Activated naive CD4-positive, alpha-beta T cell treated with anti-CD3 and anti-CD28 coated beads, Interleukin-2, amount 50 U/mL, for 72 hours (primary cell): Measurements from ENCODE around the gene AP1AR. TPM values are rescaled to one million over a fixed set of nuclear protein-coding genes. Genes with fewer than 3 reads are reported as not detected.
"Not testable (repeated sequence)": the region's sequence is repeated elsewhere in the genome, so short reads cannot be mapped to it uniquely, and the experiment has no call there.

Source experiments
- ATAC-seq, 2 donors: fragments of 150-1000 bp; cut with Tn5 transposase; 2 replicates each; pipeline ENCODE4 v1.10.0; 2021; ENCODE audit warnings: mild to moderate bottlenecking in 2 of 2, moderate library complexity in 2 of 2
- DNase-seq, 2 donors: peaks; one replicate each; pipeline ENCODE4 v3.0.0; 2021 to 2022; ENCODE audit warnings: low spot score in 2 of 2
- H3K27ac Mint-ChIP-seq, 2 donors: one replicate each; pipeline ENCODE4 v1.8.0; 2022; ENCODE audit warnings: mild to moderate bottlenecking in 2 of 2, mixed read lengths in 2 of 2
- H3K36me3 Mint-ChIP-seq, 2 donors: one replicate each; pipeline ENCODE4 v1.8.0; 2022; ENCODE audit warnings: mixed read lengths in 2 of 2
- H3K9me3 Mint-ChIP-seq, 2 donors: one replicate each; pipeline ENCODE4 v1.8.0; 2022; ENCODE audit warnings: mixed read lengths in 2 of 2
- total RNA-seq, 2 donors: library from RNA; stranded (reverse); gene quantifications; one replicate each; pipeline ENCODE4 v1.2.3, GENCODE V29; 2022

The AP1AR gene
- total RNA-seq, 2 donors from 2014 or later = 15.0 to 19.2 TPM

DNA sequence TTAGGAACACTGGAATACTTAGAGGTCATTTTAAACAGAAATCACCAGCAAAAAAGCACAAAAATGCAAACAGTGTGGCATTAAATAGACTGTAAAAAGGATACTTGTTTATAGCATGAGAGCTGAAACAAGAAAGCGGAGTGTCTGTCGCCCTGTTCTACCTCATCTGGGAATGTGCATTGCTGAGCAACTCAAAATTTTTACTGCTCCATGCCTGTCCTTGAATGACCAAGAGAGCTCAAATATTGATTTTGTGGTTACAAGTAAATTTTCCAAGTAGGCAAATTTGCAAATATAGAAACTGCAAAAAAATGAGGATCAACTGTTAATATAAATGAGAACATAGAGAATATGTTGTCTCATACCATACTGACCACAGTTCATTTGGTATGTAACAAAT, 25.5 kb downstream of the AP1AR start:
- no peaks in the 10 kb centered on the region for H3K36me3 Mint-ChIP-seq
- ATAC-seq (no peak), DNase-seq (no peak)
- no peaks in the 10 kb centered on the region for H3K9me3 Mint-ChIP-seq
- no peak overlapping the region for H3K27ac Mint-ChIP-seq

DNA sequence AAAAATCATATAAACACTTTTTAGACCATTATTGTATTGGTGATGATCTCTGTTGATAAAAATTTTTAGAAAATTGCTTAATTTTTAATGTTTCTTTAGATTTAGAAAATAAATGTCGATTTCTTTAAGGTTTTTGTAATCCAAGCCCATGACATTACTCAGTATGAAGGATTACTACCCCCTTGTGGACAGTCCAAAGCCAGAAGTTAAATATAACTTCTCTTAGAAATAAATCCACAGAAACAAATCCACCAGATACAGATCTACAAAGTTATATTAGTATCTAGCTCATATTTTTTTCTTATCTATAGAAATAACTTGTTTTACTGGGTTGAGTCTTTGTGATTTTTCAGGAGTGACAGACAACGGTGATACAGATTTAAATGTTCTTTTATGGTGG, 35.2 kb downstream of the AP1AR start:
- no peak for ATAC-seq
- peaks cover 4 to 10% of the 10 kb centered on the region in 2 donors for H3K36me3 Mint-ChIP-seq
- H3K27ac Mint-ChIP-seq = peak overlapping the region in 1 of 2 donors; percentile 48
- no peak for DNase-seq
- H3K9me3 Mint-ChIP-seq = peaks cover 0 to 5% of the 10 kb centered on the region in 2 donors

DNA sequence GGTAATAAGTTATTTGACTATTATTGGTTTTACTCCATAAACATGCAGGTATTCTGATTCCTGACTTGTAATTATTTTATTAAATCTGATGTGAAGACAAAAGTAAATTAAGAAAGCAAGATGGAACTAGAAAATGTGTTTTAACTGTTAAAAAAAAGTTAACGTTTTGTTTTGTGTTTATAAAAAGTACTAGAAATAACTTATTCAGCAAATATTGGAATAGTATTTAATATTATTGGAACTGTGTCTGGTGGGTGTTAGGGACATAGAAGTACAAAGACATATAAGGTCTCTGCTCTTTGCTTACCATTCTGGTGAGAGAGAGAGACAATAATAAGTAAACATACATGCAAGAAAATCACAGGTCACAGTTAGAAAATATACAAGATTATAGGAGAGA, 38.5 kb downstream of the AP1AR start:
- Mint-ChIP-seq H3K27ac (peak overlapping the region in 1 of 2 donors; percentile 56), H3K36me3 (peaks cover 7 to 13% of the 10 kb centered on the region in 2 donors)
- ATAC-seq = no peak

DNA sequence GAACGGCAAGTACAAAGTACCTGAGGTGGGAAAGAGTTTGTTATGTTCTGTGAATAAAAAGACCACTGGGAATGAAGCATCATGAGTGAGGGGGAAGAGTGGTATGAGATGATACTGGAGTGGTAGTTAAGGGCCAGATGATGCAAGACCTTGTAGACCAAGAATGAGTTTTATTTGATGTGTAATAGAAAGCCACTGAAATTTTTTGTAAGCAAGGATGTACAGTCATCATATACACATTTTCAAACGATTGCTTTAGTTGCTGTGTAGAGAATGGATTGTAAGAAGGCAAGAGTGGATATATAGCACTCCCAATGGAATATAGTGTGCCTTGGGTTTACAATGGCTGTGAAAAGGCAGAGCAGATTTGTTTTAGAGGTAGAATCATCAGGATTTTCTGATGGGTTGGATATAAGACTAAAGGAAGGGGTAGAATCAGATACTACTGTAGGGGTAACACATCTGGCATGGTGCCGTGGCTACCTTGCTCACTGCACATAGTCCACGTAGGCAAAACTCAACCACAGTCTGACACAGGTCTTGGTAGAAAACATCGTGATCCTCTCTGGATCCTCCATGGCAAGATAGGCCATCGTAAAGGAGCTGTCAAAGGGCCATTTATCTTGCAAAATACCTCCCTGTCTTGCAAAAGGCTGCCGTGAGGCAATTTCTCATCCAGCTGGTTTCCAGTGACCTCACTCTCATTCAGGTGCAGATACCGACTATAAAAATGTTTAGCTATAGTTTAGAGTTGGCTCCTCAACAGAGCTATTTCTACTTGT, 39.2 kb downstream of the AP1AR start:
- ATAC-seq = peak; percentile 26 to 64
- H3K27ac Mint-ChIP-seq = peak overlapping the region; percentile 45 to 56
- H3K36me3 Mint-ChIP-seq = peaks cover 7 to 15% of the 10 kb centered on the region in 2 donors

More for the DNA sequence above, 38.5 kb downstream of the AP1AR start:
- DNase-seq = no peak
- H3K9me3 Mint-ChIP-seq = peaks cover 0 to 7% of the 10 kb centered on the region in 2 donors

DNA sequence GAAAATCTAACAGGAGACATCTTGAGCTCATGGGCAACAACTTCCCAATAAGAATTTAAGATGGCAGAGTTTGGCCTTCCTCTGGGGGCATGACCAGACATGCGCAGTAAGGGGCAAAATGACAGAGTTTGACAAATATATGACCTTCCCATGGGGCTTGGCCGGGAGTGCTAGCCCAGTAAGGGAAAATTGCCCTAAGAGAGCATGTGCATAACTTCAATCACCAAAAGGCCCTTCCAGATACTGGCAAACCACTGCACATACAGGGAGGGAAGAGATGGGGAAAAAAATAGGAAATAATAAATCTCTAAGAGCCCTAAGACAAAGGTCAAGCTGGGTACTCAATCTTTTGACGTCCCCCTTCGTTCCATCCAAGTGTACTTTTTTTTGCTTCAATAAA, 40.7 kb downstream of the AP1AR start:
- no peak for ATAC-seq
- H3K27ac Mint-ChIP-seq = peak overlapping the region in 1 of 2 donors; percentile 56

More for the DNA sequence above, 39.2 kb downstream of the AP1AR start:
- DNase-seq = no peak
- H3K9me3 Mint-ChIP-seq = peaks cover 0 to 7% of the 10 kb centered on the region in 2 donors

DNA sequence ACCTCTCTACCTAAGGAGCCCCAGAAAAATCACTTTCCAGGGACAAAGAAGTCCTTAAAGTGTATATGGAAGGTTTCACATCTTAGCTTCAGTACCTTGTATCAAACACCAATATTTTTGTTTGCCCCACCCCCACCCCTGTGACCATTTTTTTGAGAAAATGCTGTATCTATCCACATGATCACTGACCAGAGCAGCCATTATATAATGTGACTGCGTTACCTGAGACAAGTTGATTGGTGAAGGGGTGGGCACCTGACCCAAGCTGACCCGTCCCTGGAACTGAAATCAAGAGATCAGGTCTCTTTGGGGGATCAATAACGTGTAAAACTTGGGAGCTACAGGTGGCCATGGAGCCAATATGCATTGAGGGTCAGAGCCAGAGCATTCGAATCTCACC, 43.4 kb downstream of the AP1AR start:
- ATAC-seq (no peak), DNase-seq (no peak)
- H3K27ac Mint-ChIP-seq = peak overlapping the region in 1 of 2 donors; percentile 95
- peaks cover 7 to 38% of the 10 kb centered on the region in 2 donors for H3K36me3 Mint-ChIP-seq
- H3K9me3 Mint-ChIP-seq = peaks cover 0 to 7% of the 10 kb centered on the region in 2 donors

More for the DNA sequence above, 40.7 kb downstream of the AP1AR start:
- DNase-seq = no peak
- H3K9me3 Mint-ChIP-seq = peaks cover 0 to 7% of the 10 kb centered on the region in 2 donors
- peaks cover 7 to 25% of the 10 kb centered on the region in 2 donors for H3K36me3 Mint-ChIP-seq

DNA sequence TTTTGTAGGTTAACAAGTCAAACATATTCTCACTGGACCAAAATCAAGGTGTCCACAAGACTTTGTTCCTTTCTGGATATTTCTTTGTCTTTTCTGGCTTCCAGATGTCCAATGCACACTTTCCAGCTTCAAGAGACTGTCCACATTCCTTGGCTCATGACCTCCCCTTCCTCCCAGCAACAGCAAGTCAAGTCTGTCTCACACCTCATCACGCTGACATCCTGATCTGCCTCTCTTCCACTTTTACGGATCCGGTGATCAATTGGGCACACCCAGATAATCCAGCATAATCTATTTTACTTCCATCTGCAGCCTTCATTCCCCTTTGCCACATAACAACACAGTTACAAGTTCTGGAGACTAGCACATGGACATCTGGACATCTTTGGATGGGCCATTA, 44.5 kb downstream of the AP1AR start:
- Mint-ChIP-seq H3K36me3 (peaks cover 7 to 34% of the 10 kb centered on the region in 2 donors), H3K9me3 (peaks cover 0 to 7% of the 10 kb centered on the region in 2 donors), H3K27ac (no peak overlapping the region)
- no peak for ATAC-seq
- no peak for DNase-seq

DNA sequence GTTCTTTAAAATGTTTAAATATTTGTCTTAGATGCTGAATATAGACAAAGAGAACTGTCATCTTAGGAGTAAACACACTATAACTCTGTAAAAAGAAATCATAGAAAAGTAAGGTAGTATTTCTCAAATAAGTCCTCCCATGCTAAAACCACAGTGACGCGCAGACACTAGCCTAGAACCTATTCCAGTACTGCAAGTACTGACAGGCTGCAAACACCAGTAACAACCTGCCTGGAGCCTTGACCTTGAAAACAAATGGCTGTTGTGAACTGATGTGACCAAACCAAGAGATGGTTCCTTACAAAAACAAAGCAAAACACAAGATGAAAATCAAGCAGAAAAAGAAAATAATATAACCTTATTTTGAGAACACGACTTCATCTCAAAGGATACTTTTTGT, 45.6 kb downstream of the AP1AR start:
- Mint-ChIP-seq H3K27ac (peak overlapping the region in 1 of 2 donors; percentile 26), H3K9me3 (no peaks in the 10 kb centered on the region), H3K36me3 (peaks cover 0 to 37% of the 10 kb centered on the region in 2 donors)
- DNase-seq (no peak), ATAC-seq (no peak)

DNA sequence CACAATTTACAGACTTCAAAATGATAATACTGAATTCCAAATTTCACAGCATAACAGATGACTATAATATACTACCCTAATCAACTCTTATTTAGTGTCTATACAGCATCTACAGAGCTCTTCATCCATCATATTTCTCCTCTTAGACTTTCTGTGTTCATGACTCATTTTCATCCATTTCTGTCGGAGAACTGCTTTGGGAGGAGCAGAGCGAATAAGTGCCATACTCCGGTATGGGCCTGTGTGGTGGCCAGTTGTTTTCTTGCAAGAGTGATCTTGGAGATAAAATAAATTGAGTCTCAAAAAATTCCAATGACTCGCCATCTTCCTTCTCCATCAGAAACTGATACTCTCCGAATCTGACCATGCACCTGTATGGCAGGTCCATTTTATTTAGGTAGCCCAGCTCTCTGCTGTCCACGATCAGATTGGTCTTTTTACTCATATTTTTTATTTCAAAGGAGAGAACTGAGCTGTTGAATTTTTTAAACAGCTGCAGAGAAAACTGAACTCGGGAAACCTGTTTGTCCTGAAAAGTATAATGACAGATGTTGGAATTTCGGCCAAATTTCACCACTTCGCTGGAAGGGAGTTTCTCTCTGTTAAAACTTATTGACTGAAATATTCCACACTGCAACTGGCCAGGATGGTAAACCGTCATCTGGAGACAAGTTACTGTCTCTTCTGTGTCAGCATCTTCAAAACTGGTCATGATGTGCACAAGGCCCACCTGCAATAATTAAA, 46.3 kb downstream of the AP1AR start:
- DNase-seq (no peak), ATAC-seq (no peak)
- H3K9me3 Mint-ChIP-seq = no peaks in the 10 kb centered on the region
- H3K36me3 Mint-ChIP-seq = peaks cover 4 to 44% of the 10 kb centered on the region in 2 donors
- H3K27ac Mint-ChIP-seq = no peak overlapping the region

DNA sequence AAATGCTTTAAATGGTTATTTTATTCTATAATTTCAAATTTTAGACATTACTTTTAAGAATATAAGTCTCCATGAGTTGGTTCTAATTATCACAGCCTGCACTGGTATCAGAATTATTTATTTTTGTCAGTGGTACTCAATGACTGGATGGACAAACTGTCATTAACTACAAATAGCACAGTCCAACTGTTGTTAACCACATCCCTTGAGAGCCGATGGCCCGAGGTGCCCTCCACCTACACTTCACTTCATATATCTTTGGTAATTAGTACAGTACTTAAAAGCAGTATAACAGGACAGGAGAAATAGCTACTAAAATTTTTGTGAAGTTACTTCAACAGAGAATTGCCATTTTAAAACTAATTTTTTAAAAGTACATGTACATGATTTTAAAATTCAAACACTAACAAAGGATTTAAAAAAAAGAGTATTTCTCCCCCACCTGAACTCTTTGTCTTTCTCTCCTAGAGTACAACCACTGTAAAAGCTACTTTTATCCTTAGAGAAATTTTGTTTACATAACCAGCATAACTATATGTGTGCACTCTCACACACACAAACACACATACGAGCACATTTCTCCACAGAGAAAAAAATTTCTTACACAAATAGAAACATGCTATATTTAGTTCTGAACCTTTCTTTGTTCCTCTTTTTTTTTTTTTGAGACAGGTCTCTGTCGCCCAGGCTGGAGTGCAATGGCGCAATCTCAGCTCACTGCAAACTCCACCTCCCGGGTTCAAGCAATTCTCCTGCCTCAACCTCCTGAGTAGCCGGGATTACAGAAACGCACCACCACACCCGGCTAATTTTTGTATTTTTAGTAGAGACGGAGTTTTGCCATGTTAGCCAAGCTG, 47.7 kb downstream of the AP1AR start:
- DNase-seq = no peak
- peaks cover 9 to 58% of the 10 kb centered on the region in 2 donors for H3K36me3 Mint-ChIP-seq
- no peak for ATAC-seq
- no peak overlapping the region for H3K27ac Mint-ChIP-seq
- no peaks in the 10 kb centered on the region for H3K9me3 Mint-ChIP-seq

DNA sequence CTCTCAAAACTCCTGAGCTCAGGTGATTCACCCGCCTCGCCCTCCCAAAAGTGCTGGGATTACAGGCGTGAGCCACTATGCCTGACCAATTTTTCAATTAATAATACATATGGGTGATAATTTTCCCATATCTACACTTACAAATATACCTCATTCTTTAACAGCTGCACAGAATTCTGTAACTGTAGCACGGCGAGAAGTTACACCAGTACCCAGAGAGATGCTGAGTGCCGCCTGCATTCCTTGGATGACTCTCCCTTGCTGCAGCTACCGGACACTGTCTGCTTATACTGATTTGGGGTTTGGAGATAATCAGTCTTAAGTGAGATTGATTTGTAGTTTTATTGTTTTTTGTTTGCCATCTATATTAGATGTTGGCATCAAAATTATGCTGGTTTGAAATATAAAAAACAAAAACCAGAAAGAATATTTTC, 48.3 kb downstream of the AP1AR start:
- Mint-ChIP-seq H3K27ac (no peak overlapping the region), H3K9me3 (no peaks in the 10 kb centered on the region), H3K36me3 (peaks cover 14 to 64% of the 10 kb centered on the region in 2 donors)
- ATAC-seq = no peak
- no peak for DNase-seq

DNA sequence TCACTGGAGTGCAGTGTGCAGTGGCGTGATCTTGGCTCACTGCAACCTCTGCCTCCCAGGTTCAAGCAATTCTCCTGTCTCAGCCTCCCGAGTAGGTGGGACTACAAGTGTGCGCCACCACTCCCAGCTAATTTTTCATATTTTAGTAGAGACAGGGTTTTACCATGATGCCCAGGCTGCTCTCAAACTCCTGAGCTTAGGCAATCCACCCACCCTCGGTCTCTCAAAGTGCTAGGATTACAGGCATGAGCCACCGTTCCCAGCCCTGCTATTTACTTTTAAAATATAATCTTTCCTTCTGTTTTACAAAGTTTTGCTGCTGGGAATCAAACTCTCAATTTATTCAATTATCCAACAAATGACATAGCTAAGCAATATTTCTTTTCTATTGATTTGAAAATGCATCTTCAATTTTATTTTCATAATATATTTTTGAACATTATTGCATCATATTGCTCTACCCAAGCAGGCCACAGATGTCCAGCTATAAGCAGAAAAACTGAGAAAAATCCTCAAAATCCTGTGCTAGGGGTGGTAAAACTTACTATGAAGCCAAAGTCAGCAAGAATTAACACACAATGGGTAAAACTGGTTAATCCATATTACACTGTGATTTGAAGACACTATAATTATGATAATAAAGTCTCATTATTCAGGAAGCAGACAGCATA, 48.9 kb downstream of the AP1AR start:
- Mint-ChIP-seq H3K9me3 (no peaks in the 10 kb centered on the region), H3K36me3 (peaks cover 18 to 69% of the 10 kb centered on the region in 2 donors), H3K27ac (no peak overlapping the region)
- ATAC-seq (no peak), DNase-seq (no peak)

DNA sequence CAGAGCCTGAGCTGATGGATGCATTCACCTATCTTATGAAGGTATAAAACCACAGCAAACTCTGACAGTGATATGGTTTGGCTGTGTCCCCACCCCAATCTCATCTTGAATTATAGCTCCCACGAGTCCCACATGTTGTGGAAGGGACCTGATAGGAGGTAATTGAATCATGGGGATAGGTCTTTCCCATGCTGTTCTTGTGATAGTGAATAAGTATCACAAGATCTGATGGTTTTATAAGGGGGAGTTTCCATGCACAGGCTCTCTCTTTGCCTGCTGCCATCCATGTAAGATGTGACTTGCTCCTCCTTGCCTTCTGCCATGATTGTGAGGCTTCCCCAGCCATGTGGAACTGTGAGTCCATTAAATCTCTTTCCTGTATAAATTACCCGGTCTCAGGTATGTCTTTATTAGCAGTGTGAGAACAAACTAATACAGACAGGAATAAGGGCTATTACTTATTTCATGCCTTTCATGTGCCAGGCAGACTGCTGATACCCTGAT, 50.4 kb downstream of the AP1AR start:
- not testable (repeated sequence) for H3K9me3 Mint-ChIP-seq, ATAC-seq, DNase-seq
- peaks cover 26 to 69% of the 10 kb centered on the region in 2 donors for H3K36me3 Mint-ChIP-seq
- peak overlapping the region in 1 of 2 donors; percentile 16 for H3K27ac Mint-ChIP-seq

DNA sequence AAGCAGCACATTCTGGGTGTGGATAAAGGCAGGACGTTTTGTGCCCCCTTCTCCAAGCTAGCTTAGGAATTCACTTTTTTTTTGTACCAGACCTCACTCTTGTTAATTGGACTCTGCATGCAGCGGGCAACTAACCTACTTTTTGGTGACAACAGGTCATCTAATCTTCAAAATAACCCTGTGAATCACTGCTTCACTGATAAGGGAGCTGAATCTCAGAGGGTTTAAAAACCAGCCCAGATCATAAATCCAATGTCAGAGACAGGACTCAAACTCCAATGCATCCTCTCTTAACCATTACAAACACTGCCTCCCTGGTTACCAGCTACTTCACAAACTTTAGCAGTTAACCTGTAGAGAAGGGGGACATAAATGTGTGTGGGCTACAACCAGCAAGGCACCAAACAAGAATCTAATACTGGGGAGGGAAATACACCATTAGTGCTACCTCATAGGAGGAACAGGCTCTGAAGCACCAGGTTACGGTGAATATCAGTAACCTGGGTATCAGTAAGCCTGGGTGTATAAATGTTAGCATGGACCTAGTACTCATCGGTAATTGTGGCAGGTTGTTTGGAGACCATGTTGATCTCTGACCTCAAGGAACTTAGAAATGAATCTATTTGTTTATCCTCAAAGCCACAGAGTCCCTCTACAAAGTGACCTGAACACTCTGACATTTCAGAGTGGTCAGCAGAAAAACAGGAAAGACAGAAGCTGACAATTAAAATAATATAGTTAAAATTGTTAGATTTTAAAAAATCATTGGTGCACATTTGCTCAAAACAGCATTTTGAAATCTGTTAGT, 51.5 kb downstream of the AP1AR start:
- H3K36me3 Mint-ChIP-seq = peaks cover 26 to 67% of the 10 kb centered on the region in 2 donors
- no peak for ATAC-seq
- H3K27ac Mint-ChIP-seq = peak overlapping the region; percentile 21 to 81
- peaks cover 0 to 7% of the 10 kb centered on the region in 2 donors for H3K9me3 Mint-ChIP-seq
- DNase-seq = no peak

DNA sequence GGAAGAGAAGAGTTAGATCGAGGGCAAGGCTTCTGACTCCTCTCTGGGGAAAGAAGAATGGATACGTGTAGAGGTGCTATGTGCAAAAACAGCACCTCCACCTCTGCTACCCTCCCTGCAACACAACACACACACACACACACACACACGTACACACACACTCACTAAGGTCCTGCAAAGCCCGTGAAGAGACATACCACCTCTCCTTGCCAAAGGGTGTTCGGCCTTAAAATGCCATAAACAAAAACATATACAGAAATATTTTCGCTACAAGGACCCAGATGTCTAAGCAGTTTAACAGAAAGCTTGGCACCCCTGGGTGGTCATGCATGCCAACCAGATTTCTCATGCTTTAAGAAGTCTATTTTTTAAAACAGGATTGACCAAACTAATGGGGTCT, 52.6 kb downstream of the AP1AR start:
- H3K9me3 Mint-ChIP-seq = peaks cover 0 to 7% of the 10 kb centered on the region in 2 donors
- ATAC-seq = no peak
- peak overlapping the region in 1 of 2 donors; percentile 96 for H3K27ac Mint-ChIP-seq
- peaks cover 26 to 62% of the 10 kb centered on the region in 2 donors for H3K36me3 Mint-ChIP-seq
- no peak for DNase-seq
